Measurements from ENCODE around the gene UST.
A peak's percentile ranks its signal among the peaks of the same experiment; 100 is the strongest.
"Not testable (repeated sequence)": the region's sequence is repeated elsewhere in the genome, so short reads cannot be mapped to it uniquely, and the experiment has no call there.

The UST gene

DNA sequence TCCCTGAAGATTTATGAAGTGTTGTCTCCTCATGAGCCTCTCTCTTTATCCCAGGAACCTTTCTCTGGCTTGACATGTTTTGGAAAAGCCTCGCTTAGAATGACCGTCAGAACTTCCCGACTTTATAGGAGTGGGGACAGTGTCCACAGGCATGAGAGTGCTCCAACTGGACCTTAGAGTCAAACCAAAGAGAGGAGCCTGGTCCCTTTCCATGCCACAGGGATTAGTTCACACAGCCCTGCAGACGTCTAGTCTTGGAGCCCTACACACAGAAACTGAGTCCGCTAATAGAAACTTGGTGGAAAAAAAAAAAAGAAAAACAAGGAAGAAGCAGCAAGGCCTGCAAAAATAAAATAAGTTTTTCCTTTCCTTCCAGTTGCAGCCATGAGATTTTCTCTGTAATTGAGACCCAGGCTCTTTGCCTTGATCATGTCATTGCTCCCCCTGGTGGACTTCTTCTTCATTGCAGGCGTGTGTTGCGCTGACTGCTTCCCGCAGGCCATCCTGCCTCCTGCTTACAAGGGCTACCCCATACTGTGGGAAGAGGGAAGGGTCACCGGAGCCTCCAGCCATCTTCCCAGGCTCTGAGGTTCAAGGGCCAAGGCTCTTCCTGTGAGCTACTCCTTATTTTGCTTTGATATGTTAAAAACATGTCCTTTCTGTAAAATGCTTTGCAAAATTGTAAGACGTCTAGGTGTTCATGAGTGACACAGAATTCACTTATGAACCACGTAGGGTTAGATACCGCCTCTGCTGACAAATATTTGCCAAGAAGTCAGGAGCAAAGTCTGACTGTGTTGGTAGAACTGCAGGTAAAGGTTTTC lies 201.0 kb downstream of the UST start:
- DNase-seq (ENCODE audit: low spot score): peak; percentile 68

DNA sequence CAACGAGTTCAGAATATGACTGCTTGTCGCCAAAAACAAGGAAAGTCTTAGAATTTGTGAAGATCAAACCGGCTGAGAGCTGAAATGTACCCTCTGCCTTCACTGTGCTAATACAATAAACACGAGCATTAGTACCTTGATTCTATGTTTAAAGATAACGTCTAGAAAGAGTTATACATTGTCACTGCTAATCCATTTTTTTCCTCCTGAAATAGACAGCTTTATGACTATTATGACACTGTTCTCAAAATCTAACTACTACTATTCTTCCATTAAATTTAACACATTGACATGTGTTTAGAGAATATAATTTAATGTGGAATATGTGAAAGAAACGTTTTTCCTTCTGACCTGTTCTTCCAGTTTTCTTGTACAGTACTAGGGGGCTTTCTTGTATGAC lies 204.8 kb downstream of the UST start:
- DNase-seq (ENCODE audit: low spot score): no peak

DNA sequence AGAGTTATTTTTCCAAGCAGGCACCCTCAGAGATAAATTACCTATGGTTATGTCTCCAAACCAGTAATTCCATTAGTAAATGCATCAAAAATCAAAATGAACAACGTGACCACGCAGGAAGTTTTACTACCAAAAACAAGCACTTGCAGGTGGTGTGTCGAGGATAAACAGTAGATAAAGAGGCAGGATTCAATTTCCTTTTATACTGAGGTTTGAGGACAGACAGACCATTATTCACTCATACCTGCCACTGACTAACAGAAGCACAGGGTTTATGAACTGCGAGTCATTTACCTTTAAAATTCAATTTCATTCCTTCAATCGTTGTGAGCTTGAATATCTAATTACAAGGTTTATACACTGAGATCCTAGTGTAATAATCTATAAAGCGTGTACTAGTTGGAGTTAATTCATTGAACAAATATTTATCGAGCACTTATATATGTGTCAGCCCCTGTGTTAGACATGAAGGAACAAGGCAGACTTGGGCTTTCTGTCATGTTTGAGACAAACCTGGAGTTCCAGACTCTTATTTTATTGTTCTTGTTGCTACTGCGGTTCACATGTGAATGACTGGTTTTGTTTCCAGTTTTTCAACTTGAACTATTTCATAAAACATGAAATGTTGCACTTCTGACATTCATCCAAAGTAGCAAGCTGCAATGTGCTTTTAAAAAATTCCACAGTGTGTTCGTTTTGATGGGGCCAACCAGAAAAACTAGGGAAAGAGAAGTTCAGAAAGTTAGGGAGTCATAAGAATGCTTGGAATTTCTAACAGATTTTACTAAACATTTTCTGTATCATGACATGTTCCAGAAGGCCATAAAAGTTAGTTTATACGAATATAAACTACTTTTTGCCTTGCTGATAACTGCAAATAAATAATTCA lies 205.6 kb downstream of the UST start:
- no peak for DNase-seq (ENCODE audit: low spot score)

DNA sequence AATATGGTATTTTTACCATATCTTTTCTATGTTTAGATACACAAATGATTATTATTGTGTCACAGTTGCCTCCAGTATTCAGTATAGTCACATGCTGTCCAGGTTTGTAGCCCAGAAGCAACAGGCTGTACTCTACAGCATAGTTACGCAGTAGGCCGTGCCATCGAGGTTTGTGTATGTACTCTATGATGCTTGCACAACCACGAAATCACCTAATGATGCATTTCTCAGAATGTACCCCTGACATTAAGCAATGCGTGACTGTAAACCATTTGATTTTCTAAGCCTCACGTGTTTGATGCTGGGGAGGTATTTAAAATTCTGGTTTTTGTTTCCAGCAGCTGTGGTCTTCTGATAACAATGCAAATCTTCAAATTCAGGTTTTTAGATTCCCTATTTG lies 207.6 kb downstream of the UST start:
- no peak for DNase-seq (ENCODE audit: low spot score)

DNA sequence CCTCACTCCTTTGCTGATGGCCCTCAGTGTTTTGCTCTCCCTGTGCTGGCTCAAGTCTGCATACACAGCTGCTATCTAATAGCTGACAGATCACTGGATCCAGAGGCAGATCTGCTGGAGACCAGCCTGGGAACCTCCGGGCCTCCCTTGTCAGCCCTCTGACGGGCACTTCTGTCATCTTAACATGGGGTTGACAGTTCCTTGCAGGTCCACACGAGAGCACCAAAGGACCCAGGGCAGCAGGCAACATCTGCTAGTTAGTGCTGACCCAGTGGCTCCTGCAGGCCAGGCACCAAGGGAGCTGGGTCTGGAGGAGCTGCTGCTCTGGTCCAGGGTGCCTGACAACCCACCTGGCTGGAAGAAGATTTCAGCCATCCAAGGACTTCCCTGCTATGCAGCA lies 208.1 kb downstream of the UST start:
- no peak for DNase-seq (ENCODE audit: low spot score)

DNA sequence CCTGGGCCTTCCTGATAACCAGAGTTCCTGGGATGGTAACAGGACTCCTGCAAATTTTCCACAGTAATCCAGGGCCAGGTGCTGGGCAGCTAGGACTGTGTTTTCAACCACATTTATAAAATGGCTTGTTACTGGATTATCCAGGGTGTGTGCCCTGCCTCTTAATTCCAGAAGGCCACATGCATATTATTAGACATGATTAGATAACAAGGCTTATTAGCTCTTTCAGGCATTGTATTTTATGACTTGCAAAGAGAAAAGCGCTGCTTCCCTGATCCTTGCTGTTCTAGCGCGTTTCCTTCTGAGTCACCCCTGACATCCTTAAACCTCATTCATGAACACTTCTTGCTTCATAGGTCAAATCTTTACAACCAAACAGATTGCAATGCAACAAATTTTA lies 208.6 kb downstream of the UST start:
- no peak for DNase-seq (ENCODE audit: low spot score)

DNA sequence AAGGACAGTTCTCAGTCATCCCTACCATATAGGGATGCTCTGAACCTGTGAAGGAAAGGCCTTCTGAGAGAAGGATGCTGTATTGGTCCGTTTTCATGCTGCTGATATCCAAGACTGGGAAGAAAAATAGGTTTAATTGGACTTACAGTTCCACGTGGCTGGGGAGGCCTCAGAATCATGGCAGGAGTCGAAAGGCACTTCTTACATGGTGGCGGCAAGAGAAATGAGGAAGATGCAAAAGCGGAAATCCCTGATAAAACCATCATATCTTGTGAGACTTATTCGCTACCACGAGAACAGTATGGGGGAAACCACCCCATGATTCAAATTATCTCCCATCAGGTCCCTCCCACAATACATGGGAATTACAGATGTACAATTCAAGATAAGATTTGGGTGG lies 209.3 kb downstream of the UST start:
- not testable (repeated sequence) for DNase-seq (ENCODE audit: low spot score)

DNA sequence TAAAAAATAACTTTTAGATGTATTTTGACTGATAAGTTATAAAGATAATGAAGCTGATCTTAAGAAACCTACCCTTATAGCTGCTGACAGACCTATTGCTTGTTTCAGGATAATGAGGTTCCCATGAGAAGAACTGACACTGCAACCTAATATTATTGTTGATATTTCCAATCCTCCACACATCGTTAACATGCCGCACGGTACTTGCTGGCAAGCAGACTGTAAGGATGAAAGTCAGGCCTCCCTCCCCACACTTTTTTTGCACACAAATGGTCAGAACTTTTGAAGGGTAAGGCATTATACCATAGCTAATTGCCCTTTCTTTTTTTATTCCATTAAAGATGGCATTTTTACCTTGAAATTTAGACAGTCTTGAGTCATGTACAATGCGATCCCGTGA lies 210.9 kb downstream of the UST start:
- no peak for DNase-seq (ENCODE audit: low spot score)

DNA sequence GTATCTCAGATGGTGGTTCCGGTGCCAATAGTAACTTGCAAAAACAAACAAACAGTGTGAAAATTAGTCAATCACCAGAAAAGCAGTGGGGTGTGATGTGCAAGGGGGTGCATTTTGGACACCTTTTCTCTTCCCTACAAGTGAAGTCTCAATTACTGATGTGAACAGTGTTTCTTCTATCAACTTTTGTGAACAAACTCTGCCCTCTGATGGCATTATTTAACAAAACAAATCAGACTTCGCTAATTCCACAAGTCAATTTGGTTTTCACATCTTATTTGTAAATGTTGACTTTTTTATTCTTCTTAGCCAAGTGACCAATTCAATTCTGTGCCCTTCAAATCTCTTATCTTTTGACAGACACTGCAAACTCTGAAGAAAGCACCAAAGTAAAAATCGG lies 212.2 kb downstream of the UST start:
- DNase-seq (ENCODE audit: low spot score): no peak

DNA sequence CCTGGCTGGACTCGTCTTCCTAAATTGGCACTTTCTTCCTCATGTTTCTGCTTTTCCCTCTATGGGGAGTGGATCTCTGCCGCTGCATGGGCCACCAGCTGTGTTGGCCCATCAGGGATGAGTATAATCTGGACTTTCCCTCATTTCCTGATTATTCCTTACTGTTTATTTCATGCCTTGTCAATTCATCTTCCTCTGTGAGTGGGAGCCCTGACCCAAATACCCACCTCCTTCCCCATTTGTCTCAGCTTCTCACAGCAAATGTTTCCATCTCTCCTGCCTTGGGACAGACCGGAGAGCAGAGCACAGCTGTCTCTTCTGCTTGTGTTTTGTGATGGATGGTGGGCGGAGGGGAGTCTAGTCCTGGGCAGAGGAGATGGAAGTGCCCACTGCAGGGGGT lies 212.7 kb downstream of the UST start:
- DNase-seq (ENCODE audit: low spot score): no peak

DNA sequence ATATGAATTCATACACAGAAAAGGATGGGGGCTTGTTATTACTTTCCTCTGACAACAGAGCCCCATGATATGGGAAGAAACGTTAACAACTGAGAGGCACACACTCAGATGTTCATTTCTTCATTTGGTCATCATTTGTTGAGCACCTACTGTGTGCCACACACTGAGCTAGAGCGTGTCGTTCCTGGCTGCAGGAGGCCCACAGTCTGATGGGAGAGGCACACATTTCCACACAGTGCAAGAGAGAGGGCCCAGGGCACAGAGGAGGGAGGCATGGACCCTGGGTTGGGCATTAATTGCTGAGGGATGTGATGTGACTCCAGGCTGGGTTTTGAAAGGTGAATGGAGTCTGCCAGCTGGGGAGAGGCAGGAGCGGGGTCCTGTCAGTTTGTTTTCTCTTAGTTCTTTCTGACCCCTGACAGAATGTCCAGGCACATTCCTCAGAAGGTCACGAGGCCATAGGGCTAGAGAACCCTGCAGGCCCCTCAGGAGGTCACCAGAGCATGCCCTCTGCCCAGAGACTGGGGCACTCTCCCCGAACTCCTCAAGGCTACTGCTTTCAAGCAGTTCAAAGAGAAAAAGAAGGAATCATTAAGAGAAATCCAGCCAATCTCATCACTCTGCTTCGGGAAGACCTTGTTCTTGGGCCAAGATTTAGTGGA lies 216.2 kb downstream of the UST start:
- DNase-seq (ENCODE audit: low spot score): no peak

DNA sequence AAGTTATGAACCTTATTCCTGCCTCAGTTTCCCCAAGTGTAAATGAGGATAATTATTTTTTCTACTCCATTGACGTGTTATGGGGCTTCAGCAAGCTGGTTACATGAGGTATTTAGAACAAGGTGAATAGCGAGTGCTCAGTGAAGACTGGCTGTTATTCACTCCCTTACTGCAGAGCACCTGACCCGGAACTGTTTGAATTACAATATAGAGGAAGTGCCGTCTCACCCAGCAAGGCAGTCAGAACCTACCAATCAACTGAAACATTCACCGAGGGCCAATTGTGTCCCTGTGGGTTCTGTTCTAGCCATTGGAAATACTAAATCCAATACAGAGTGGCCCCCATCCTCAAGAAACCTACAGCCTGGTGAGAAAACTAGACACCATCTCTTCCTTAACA lies 216.9 kb downstream of the UST start:
- DNase-seq (ENCODE audit: low spot score): no peak

DNA sequence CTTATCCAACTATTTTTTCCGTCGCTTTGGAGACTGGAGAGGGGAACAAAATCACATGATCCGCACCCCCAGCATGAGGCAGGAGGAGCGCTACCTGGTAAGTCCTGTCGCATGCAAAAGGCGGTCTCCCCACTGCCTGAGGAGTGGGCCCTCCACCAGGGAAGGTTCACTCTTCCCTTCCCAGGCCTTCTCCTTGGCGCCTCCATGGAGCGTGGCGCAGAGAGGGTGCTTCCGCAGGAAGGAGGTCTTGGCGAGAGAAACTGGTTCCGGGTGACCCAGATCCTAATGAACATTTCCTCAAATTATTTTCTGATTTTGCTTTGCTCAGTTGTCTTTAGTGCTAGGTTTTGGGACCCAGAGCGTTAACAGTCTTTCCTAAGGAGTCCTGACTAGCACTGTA lies 217.6 kb downstream of the UST start:
- no peak for DNase-seq (ENCODE audit: low spot score)

DNA sequence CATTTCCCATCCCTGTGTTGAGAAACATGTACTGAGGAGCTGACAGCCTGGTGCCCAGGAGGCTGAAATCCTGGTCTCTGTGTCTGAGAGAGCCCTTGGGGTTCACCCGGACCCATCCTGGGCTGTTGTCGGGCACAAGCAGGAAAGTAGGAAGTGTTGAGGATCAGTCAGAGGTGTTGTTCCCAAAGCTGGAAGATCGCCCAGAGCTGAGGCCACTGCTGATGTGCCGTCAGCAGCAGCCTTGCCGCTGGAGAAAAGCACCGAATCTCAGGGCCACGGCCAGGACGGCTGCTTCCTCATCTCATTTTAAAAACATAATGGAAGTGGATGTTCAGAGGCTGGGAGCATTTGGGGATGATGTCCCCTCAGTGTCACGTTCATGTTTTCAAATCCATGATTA lies 218.5 kb downstream of the UST start:
- DNase-seq (ENCODE audit: low spot score): no peak

DNA sequence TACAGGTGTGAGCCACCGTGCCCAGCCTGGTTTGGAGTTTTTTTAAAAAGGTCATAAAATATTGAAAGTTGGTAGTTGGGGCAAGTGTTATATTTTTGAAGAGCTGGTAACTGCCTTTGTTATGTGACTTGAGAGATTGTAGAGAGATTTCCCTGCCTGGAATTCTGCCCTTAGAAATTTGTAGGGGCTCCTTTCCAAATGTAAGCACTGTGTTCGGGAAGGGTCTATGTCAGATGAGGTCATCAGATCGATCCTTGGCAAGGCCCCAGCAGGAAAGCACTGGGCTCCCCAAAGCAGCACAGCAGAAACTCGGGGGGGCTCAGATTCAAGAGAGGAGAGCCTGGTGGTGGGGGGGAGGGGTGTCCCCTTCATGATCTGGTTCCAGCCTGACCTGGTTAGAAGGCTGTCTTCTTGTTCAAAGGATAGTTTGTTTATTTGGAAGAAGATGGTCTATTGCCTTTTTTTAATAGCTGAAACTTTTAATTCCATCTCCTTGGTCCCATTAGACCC lies 220.2 kb downstream of the UST start:
- DNase-seq (ENCODE audit: low spot score): no peak

DNA sequence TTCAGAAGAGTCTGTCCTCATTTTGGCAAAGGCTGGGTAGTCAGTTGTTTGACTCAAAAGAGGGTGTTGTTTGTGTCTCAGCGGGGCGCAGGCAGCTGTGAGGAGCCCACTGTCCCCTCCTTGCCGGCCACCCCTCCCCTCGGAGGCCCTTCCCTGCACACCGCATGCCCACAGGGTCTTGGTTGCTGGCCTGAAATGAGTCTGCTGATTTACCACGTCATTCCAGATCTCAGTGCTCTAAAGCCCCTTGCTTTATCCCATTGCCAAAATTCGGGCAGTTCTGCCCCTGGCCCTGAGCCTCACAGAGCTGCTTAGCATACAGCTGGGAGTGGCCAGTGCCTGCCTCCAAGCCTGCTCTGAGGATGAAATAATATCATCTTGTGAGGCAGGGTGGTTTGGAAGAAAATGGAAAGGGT lies 220.7 kb downstream of the UST start:
- DNase-seq (ENCODE audit: low spot score): no peak

DNA sequence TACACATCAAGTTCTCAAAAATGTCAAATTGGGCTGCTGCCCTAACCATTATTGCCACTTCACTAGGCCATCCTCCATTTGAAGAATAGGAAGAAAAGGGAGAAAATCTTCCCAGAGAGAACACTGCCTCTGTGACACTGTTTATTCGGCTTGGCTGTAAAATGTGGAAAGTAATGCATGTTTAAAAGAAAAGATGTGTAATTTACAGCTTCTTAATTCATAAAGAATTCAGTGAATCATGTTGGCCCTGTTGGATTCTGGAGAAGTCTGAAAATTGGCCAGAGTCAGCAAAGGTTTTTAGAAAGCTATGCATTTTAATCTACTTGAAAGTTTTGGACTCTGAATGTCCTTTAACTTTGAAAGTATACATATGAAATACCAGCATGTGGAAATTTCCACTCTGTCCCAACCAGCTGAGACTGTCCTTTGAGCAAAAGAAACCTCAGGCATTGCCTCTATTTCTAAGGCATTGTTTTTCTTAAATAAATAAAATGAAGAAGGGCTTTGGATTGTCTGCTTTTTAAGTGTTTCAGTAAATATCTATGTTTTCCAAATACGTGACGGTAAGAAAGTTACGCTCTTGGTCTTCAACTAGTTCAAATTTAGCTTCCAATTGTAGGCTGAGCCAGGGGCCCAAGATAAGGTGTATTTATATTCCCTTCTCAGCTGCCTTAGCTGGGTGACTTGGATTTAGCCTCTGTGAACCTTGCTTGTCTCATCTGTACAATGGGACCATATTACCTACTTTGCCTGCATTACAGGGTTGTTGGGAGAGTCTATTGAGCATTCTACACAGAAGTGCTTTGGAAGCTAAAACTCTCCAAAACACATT lies 222.2 kb downstream of the UST start:
- no peak for DNase-seq (ENCODE audit: low spot score)

DNA sequence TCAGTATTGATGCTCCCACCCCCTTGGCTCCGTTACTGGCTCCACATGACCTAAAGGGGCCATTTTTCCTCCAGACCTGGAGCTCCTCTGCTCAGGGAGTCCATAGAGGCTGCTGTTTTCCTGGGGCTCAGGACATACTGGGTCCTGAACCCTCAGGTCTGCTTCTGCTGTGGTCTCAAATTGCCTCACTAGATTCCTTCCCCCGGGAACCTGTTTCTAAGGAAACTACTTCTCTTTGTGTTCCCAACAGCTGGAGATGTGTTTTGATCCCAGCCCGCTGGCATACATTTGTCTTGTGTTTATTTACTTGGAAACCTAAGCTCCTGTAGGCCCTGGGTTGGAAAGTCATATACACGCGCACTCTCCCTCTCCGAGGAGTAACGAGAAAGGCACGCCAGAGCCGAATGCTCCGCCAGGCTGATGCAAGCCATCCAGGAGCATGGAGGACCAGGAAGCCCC lies 222.8 kb downstream of the UST start:
- DNase-seq (ENCODE audit: low spot score): peak; percentile 76

DNA sequence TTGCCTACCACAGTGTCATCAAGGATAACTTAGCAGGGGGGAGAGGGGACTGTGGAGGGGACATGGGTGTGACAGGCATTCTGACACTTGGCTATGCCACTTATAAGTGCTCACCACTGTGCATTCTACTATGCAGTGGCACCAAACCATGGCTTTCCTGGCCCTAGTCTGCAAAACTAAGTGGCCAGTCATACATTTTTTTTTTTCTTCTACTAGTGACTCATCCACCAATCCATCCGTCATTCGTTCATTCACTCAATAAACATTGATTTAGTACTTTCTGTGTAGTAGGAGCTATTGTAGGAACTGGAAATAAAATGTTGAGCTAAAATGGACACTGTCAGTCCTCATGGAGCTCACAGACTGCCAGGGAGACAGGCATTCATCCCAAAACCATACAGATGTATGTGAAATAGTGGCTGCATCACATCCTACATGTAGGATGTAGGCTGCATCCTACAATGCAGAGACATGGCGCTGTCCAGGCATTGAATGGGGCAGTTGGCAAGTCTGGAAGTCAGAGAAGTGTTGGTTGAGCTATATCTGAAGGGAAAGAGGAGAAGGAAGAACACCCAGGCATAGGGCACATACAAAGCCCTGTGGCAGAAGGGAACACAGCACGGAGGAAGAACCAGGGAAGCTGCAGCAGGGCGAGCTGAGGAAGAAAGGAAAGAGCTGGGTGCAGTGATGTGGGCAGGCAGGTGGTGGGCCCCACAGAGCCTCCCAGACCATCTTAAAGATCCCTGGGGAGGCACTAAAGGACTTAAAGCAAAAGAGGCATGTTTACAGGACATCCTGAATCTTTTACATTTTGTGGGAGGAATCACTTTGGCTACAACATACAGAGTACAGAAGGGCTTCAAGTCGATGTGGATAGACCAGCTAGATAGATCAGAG lies 224.4 kb downstream of the UST start:
- peak; percentile 48 for DNase-seq (ENCODE audit: low spot score)

DNA sequence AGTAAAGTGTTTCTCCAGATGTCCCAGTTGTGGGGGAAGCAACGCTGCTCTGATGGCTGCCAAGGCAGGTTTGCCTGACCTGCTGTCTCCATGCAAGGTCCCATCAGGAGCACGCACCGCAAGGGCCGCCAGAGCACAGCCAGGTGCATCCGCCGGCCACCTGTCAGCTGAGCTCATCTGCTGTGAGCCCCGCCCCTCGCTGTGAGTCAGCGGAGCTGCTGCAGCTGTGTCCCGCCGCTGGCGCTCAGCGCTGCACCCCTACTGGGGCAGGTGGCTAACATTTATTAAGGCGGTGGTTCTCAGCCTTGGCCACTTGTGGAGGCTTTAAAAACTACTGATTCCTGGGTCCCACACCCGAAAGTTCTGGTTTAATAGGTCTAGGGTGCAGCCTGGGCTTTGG lies 225.7 kb downstream of the UST start:
- DNase-seq (ENCODE audit: low spot score): no peak
